HG02571 (cell line): ENCODE results near the gene FER.
"Not testable (repeated sequence)": the region's sequence is repeated elsewhere in the genome, so short reads cannot be mapped to it uniquely, and the experiment has no call there.

ENCODE experiments used
- ATAC-seq: cut with Tn5 transposase; IDR thresholded peaks from one replicate; pipeline ENCODE4 v1.9.1; 2021; ENCODE audit warnings: mild to moderate bottlenecking, moderate library complexity; ENCODE audit not compliant: unreplicated experiment

FER gene

GRCh38 chr5:108797986-108798385 is 50.3 kb downstream of the FER start:
- no peak for ATAC-seq

DNA sequence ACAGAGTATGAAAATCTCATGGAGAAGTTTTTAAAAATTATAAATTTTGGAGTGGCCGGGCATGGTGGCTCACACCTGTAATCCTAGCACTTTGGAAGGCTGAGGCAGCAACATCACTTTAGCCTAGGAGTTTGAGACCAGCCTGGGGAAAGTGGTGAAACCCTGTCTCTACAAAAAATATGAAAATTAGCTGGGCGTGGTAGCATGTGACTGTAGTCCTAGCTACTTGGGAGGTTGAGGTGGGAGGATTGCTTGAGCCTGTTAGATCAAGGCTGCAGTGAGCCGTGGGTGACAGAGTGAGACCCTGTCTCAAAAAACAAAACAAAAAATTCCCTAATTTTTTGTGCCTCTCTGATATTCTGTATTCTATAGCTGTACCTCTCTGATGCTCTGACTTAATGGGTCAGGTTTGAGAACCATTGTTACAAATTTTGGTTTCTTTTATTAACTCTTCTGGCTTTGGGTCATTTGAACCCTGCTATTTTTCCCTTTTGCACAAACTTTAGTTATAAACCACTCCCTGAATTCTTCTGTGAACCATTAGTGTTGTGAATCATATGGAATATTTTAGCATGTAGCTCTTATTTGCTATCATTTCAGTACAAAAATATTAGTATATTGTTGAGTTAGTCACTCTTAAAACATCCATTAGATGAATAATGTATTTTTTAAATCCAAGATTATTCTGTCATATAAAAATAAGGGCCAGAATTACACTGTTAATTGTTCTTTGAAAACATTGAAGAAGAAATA is 51.0 kb downstream of the FER start:
- no peak for ATAC-seq

- ATAC-seq: no peak
Observed at GRCh38 chr5:108801301-108801700, 53.6 kb downstream of the FER start.

GRCh38 chr5:108801776-108802175 is 54.1 kb downstream of the FER start:
- no peak for ATAC-seq

DNA sequence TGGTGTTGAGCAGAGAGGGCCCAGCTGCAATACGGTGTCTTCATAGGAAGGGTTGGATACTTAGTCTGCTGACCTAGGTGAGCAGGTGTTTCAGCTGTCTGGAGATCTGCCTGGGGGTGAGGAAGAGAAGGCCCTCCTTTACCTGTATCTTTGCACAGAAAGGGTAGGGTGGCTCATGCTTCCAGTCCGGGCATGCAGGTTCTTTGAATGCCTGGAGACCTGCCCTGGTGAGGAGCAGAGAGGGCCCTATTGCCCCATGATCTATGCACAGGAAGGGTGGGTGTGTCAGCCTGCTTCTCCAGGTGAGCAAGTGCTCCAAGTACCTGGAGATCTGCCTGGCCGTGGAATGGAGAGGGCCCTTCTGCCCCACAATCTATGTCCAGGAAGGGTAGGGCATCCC is 63.0 kb downstream of the FER start:
- no peak for ATAC-seq

DNA sequence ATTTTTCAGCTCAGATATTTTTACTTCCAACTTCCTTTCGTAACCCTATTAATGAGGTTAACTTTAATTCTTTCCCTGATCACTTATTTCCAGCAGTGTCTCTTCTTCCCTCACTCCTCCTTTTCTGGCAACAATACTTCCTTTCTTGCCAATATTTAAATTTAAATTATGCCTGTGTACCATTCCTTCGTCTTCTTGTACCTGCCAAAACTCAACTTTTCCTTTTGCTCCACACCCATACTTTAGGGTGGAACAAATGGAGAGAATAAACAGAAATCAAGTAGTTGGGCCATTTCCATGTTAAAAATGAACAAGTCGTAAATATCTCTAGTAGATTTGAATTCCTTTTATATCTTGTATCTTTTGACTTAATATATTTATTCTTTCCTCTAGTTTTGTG is 66.0 kb downstream of the FER start:
- no peak for ATAC-seq

GRCh38 chr5:108814551-108814950 is 66.9 kb downstream of the FER start:
- no peak for ATAC-seq

GRCh38 chr5:108818613-108819272 is 71.0 kb downstream of the FER start:
- peak; percentile 98 for ATAC-seq

DNA sequence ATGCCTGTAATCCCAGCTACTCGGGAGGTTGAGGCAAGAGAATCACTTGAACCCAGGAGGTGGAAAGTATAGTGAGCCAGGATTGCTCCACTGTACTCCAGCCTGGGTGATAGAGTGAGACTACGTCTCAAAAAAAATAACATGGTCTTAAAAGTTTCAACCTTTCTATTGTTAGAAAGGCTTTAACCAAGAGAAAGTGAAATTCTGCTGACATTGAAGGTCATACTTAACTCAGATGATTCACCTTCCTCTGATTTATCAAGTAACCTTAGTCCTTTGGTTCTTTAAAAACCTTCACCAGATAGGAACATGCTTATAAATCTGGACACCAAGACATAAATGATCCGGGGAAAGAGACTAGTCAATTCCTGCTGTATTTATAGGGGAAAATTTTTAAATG is 73.3 kb downstream of the FER start:
- ATAC-seq: no peak

DNA sequence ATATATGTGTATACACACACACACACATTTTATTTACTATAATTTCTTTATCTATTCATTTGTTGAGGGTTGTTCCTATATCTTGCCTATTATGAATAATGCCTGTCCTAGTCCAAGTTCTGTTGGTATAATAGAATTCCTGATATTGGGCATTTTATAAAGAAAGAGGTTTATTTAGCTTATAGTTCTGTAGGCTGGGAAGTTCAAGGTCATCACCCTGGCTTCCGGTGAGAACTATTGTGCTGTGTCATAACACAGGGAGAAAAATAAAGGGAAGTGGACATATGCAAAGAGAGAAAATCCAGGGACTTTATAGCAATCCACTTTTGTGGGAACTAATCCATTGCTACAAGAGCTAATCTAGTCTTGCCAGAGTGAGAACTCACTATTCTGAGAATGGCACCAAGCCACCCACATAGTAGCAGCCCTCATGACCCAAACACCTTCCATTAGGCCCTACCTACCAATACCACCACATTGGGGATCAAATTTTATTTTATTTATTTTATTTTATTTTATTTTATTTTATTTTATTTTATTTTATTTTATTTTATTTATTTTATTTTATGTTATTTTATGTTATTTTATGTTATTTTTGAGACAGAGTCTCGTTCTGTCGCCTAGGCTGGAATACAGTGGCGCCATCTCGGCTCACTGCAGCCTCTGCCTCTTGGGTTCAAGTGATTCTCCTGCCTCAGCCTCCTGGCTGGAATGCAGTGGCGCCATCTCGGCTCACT is 74.7 kb downstream of the FER start:
- no peak for ATAC-seq

DNA sequence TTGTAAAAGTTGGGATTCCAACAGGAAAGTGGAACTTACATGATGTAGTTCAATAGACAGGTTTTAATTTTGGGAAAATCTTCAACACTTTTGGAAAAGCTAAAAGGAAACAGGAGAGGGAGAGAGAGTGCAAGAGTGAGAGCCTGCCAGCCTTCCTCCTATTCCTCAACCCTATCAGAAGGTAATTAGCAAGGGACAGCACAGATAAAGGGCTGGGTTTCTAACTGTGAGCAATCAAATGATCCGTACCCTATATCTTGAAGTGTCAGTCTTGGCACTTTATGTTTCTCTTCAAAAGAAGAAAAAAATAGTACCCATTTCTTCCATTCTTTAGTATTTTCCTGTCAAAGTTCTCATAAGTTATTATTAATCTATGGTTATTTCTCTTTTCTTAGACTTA is 79.4 kb downstream of the FER start:
- no peak for ATAC-seq

DNA sequence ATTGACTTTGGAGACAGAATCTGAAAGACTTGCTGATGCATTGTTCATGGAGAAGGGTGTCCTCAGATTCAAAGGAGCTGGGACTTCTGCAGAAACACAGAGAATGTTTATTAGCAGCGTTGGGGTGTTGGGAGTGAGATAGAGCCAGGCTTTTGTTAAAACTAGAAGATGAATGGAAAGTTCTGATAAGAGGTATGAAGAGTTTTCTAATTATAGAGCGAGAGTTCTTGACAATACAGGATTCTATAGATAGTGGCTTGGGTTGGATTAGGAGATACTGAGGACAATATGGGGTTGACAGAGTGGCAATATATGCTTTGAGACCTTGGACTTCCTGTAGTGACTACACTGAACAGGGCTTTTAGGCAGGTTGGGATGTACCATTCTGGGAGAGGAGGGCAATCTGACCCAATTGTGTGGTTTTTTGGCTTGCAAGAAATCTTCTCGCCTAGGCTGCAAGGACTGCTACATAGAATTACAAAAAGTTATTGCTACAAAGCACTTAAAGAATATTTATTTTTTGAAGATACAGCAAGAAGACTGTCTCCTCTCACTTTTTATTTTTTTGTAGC is 83.1 kb downstream of the FER start:
- no peak for ATAC-seq

DNA sequence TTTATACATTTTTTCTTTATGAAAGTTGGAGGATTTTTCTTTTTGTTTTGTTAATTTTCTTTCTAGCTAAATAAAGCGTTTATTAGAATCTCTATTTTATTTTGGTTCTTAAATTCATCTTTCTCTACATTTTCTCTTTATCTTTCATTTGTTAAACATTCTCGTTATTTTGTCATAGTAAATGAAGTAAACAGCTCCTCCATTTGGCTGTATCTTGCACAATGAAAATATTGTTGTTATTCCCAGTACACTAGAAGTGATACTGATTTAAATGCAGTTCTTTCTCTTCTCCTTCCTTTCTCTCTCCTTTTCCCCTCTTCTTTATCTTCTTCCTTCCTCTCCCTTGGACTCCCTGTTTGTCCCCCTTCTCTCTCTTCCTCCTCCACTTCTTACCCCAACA is 88.8 kb downstream of the FER start:
- no peak for ATAC-seq

DNA sequence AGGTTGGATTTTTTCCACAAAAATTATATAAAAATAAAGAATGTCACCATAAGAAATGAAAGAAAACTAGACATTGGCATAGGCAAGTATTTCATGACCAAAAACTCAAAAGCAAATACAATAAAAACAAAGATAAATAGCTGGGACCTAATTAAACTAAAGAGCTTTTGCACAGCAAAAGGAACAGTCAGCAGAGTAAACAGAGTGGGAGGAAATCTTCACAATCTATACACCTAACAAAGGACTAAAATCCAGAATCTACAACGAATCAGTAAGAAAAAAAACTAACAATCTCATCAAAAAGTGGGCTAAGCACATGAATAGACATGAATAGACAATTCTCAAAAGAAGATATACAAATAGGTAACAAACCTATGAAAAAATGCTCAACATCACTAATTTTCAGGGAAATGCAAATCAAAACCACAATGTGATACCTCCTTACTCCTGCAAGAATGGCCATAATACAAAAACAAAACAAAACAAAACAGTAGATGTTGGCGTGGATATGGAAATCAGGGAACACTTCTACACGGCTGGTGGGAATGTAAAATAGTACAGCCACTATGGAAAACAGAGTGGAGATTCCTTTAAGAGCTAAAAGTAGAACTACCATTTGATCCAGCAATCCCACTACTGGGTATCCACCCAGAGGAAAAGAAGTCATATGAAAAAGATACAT is 94.7 kb downstream of the FER start:
- ATAC-seq: not testable (repeated sequence)

- ATAC-seq: not testable (repeated sequence)
Observed at GRCh38 chr5:108851129-108851528, 103.4 kb downstream of the FER start.

GRCh38 chr5:108857905-108858304 is 110.2 kb downstream of the FER start:
- ATAC-seq: no peak

DNA sequence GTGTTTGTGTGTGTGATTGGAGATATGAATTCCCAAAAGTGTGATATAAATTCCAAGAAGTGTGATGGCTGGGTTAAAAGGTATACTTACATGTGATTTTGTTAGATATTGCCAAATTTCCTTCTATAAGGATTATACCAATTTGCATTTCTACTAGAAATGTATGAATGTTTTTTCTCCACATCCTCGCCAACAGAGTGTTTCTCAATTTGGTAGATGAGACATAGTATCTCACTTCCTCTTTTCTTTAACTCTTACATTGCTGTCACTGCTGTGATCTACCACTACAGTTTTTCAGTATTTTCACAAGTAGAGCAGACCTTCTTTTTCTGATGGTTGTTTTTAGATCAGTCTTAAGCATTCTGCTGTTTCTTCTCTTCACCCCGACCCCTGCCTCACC is 111.3 kb downstream of the FER start:
- peak; percentile 98 for ATAC-seq

GRCh38 chr5:108862211-108862610 is 114.5 kb downstream of the FER start:
- no peak for ATAC-seq

DNA sequence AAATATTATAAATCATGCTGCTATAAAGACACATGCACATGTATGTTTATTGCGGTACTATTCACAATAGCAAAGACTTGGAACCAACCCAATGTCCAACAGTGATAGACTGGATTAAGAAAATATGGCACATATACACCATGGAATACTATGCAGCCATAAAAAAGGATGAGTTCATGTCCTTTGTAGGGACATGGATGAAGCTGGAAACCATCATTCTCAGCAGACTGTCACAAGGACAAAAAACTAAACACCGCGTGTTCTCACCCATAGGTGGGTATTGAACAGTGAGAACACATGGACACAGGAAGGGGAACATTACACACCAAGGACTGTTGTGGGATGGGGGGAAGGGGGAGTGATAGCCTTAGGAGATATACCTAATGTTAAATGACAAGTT is 118.4 kb downstream of the FER start:
- not testable (repeated sequence) for ATAC-seq

GRCh38 chr5:108867656-108868055 is 120.0 kb downstream of the FER start:
- no peak for ATAC-seq

DNA sequence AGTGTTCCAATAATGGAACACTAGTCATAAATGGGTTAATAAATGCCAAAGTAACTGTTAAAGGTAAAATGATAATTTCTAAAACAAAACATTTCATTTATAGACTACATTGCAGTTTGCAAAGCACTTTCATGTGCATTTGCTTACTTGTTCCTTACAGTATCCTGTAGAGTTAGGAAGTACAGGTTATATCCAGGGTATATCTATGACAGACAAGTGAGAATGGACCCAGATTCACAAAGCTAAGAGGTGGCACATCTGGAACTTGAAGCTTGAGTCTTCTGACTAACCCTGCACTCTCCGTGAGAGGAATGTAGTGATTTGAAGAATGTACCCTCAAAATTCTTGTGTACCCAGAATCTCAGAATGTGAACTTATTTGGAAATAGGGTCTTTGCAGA is 121.4 kb downstream of the FER start:
- no peak for ATAC-seq
